H9 (cell line): ENCODE measurements around the gene SNORC. TPM values are rescaled to one million over a fixed set of nuclear protein-coding genes. Genes with fewer than 3 reads are reported as not detected.
A peak's percentile ranks its signal among the peaks of the same experiment; 100 is the strongest.

Source experiments
- DNase-seq: peaks from one replicate; pipeline ENCODE4 v3.0.0-alpha.2; 2017
- H2AFZ ChIP-seq: one replicate; pipeline ENCODE4 v1.6.1; 2013; ENCODE audit warnings: mild to moderate bottlenecking, low read length, control low read depth, moderate library complexity
- H2AK5ac ChIP-seq: 2 replicates; pipeline ENCODE4 v1.6.1; 2013; ENCODE audit warnings: low read length, control low read depth, mixed read lengths; ENCODE audit not compliant: insufficient read length
- H2BK120ac ChIP-seq: one replicate; pipeline ENCODE4 v1.6.1; 2013; ENCODE audit warnings: low read depth, mild to moderate bottlenecking, low read length, control low read depth, inconsistent platforms; ENCODE audit not compliant: poor library complexity, severe bottlenecking
- H2BK12ac ChIP-seq: 2 replicates; pipeline ENCODE4 v1.6.1; 2013; ENCODE audit warnings: low read length, control low read depth, mixed read lengths, low read depth; ENCODE audit not compliant: insufficient read length
- H2BK15ac ChIP-seq: 2 replicates; pipeline ENCODE4 v1.6.1; 2013; ENCODE audit warnings: low read depth, low read length, control low read depth
- H2BK20ac ChIP-seq: one replicate; pipeline ENCODE4 v1.6.1; 2013; ENCODE audit warnings: low read depth, mild to moderate bottlenecking, low read length, control low read depth, inconsistent platforms; ENCODE audit not compliant: poor library complexity, severe bottlenecking
- H2BK5ac ChIP-seq: 2 replicates; pipeline ENCODE4 v1.6.1; 2013; ENCODE audit warnings: low read length, control low read depth, mixed read lengths; ENCODE audit not compliant: insufficient read length
- H3K14ac ChIP-seq: 2 replicates; pipeline ENCODE4 v1.6.1; 2013; ENCODE audit warnings: low read length, control low read depth; ENCODE audit not compliant: insufficient read depth
- H3K18ac ChIP-seq: 2 replicates; pipeline ENCODE4 v1.6.1; 2013; ENCODE audit warnings: low read depth, mild to moderate bottlenecking, mixed read lengths, low read length, control low read depth; ENCODE audit not compliant: insufficient read length
- H3K23ac ChIP-seq: 2 replicates; pipeline ENCODE4 v1.6.1; 2013; ENCODE audit warnings: low read length, control low read depth, mixed read lengths, low read depth; ENCODE audit not compliant: insufficient read length
- H3K23me2 ChIP-seq: 2 replicates; pipeline ENCODE4 v1.6.1; 2013; ENCODE audit warnings: low read depth, mild to moderate bottlenecking, mixed read lengths, low read length, control low read depth; ENCODE audit not compliant: insufficient read length, poor library complexity, severe bottlenecking
- H3K27ac ChIP-seq: 2 replicates; pipeline ENCODE4 v1.5.1; 2013; ENCODE audit warnings: low read length, control low read depth, mixed read lengths, low read depth; ENCODE audit not compliant: insufficient read length
- H3K27me3 ChIP-seq: 2 replicates; pipeline ENCODE4 v1.6.1; 2013; ENCODE audit warnings: low read length, control low read depth, inconsistent platforms; ENCODE audit not compliant: insufficient read depth
- H3K4ac ChIP-seq: 2 replicates; pipeline ENCODE4 v1.6.1; 2013; ENCODE audit warnings: low read depth, mild to moderate bottlenecking, control low read depth, inconsistent platforms, low read length, moderate library complexity
- H3K4me1 ChIP-seq: 2 replicates; pipeline ENCODE4 v1.6.1; 2013; ENCODE audit warnings: low read length, control low read depth, inconsistent platforms; ENCODE audit not compliant: insufficient read depth
- H3K4me2 ChIP-seq: 2 replicates; pipeline ENCODE4 v1.6.1; 2013; ENCODE audit warnings: low read length, control low read depth, mixed read lengths; ENCODE audit not compliant: insufficient read length, insufficient read depth
- H3K56ac ChIP-seq: 2 replicates; pipeline ENCODE4 v1.6.1; 2013; ENCODE audit warnings: low read depth, mild to moderate bottlenecking, mixed read lengths, low read length, control low read depth; ENCODE audit not compliant: insufficient read length
- H3K79me1 ChIP-seq: 2 replicates; pipeline ENCODE4 v1.6.1; 2013; ENCODE audit warnings: low read depth, mild to moderate bottlenecking, moderate library complexity, low read length, control low read depth, inconsistent platforms; ENCODE audit not compliant: insufficient read depth, poor library complexity, severe bottlenecking
- H3K79me2 ChIP-seq: 2 replicates; pipeline ENCODE4 v1.6.1; 2013; ENCODE audit warnings: low read length, control low read depth, inconsistent platforms; ENCODE audit not compliant: insufficient read depth
- H3K9ac ChIP-seq: 2 replicates; pipeline ENCODE4 v1.6.1; 2013; ENCODE audit warnings: low read length, control low read depth, mixed read lengths; ENCODE audit not compliant: insufficient read length; ENCODE audit errors: extremely low read depth
- H3K9me3 ChIP-seq: one replicate; pipeline ENCODE4 v1.6.1; 2013; ENCODE audit warnings: low read depth, low read length, inconsistent platforms; ENCODE audit not compliant: control insufficient read depth
- H3T11ph ChIP-seq: one replicate; pipeline ENCODE4 v1.6.1; 2013; ENCODE audit warnings: mild to moderate bottlenecking, low read length, control low read depth, inconsistent platforms
- H4K20me1 ChIP-seq: one replicate; pipeline ENCODE4 v1.6.1; 2013; ENCODE audit not compliant: control insufficient read depth, insufficient read length, insufficient read depth
- H4K5ac ChIP-seq: 2 replicates; pipeline ENCODE4 v1.6.1; 2013; ENCODE audit warnings: low read depth, mild to moderate bottlenecking, mixed read lengths, low read length, control low read depth; ENCODE audit not compliant: insufficient read length
- H4K8ac ChIP-seq: replicated peaks from 2 replicates; pipeline ENCODE4 v1.6.1; 2013; ENCODE audit warnings: low read length, control low read depth, mixed read lengths, low read depth; ENCODE audit not compliant: insufficient read length
- H4K91ac ChIP-seq: 2 replicates; pipeline ENCODE4 v1.6.1; 2013; ENCODE audit warnings: low read depth, mild to moderate bottlenecking, moderate library complexity, mixed read lengths, low read length, control low read depth; ENCODE audit not compliant: insufficient read length
- H3K27ac Mint-ChIP-seq, 3 experiments: 2 replicates in 2 of 3; 3 replicates in 1 of 3; pipeline ENCODE4 v1.8.0; 2020 to 2021; ENCODE audit warnings: mixed read lengths in 3 of 3, mild to moderate bottlenecking in 1 of 3, moderate library complexity in 1 of 3
- H3K27me3 Mint-ChIP-seq: 2 replicates; pipeline ENCODE4 v1.8.0; 2021; ENCODE audit warnings: low read depth, mild to moderate bottlenecking, moderate library complexity, mixed read lengths
- H3K36me3 Mint-ChIP-seq, 3 experiments: 2 replicates in 2 of 3; 3 replicates in 1 of 3; pipeline ENCODE4 v1.8.0; 2020 to 2021; ENCODE audit warnings: low read depth in 3 of 3, mixed read lengths in 3 of 3; ENCODE audit not compliant: insufficient read depth in 1 of 3
- H3K4me1 Mint-ChIP-seq, 2 experiments: 2 replicates each; pipeline ENCODE4 v1.8.0; 2020; ENCODE audit warnings: mixed read lengths in 2 of 2
- H3K4me3 Mint-ChIP-seq, 2 experiments: 2 replicates in 1 of 2; 3 replicates in 1 of 2; pipeline ENCODE4 v1.8.0; 2020 to 2021; ENCODE audit warnings: mild to moderate bottlenecking in 2 of 2, mixed read lengths in 2 of 2, moderate library complexity in 1 of 2
- H3K9me3 Mint-ChIP-seq, 2 experiments: 2 replicates in 1 of 2; 3 replicates in 1 of 2; pipeline ENCODE4 v1.8.0; 2020; ENCODE audit warnings: mild to moderate bottlenecking in 2 of 2, mixed read lengths in 2 of 2, moderate library complexity in 1 of 2
- CTCF ChIP-seq: fragments of 200-600 bp; sonication (generic); conservative IDR thresholded peaks from 3 replicates; pipeline ENCODE4 v1.8.0; 2021; ENCODE audit warnings: antibody characterized with exemption, mild to moderate bottlenecking
- WGBS: extraction: QIAGEN DNeasy Blood & Tissue Kit; methylation state at CpG from one replicate; pipeline ENCODE4 v1.1.7; 2013; ENCODE audit warnings: missing lambda C conversion rate, low lambda C conversion rate, mixed read lengths; ENCODE audit not compliant: insufficient read length; ENCODE audit errors: extremely low coverage; 5-methylcytosine and 5-hydroxymethylcytosine counted together
- total RNA-seq: library from RNA; stranded (reverse); gene quantifications from 2 replicates; pipeline ENCODE4 v1.2.1, GENCODE V29; 2021

The SNORC gene
- total RNA-seq, 1 experiment from 2014 or later, result 1.1 TPM

GRCh38 chr2:232890896-232891601 lies 21.0 kb downstream of the SNORC start:
- H4K91ac ChIP-seq, result no peak overlapping the region
- no peak overlapping the region for H2AK5ac ChIP-seq
- peaks cover 19 to 23% of the 10 kb centered on the region in 2 experiments for H3K4me1 Mint-ChIP-seq
- H2BK5ac ChIP-seq, result no peak overlapping the region
- H2AFZ ChIP-seq, result no peak overlapping the region
- TF ChIP-seq CTCF, result no peak
- H3K27ac Mint-ChIP-seq, result peak overlapping the region in 2 of 3 experiments; percentile 25 to 76; a peak in 3 of 7 replicates
- no peak overlapping the region for H2BK12ac ChIP-seq
- no peak overlapping the region for H2BK15ac ChIP-seq
- H3K14ac ChIP-seq, result no peak overlapping the region
- peak overlapping the region; percentile 5 for H3K4me2 ChIP-seq
- no peak overlapping the region for H3K4ac ChIP-seq
- H3K23me2 ChIP-seq, result no peaks in the 10 kb centered on the region
- H3K27ac ChIP-seq, result no peak overlapping the region
- H3K23ac ChIP-seq, result no peak overlapping the region
- H3K9me3 Mint-ChIP-seq, result peaks cover 0 to 2% of the 10 kb centered on the region in 2 experiments; a peak in 2 of 5 replicates
- no peaks in the 10 kb centered on the region for H3K79me2 ChIP-seq
- WGBS, result no CpG with 5 or more reads among the region's 23 CpGs
- no peak overlapping the region for H3K56ac ChIP-seq
- no peak overlapping the region for H4K5ac ChIP-seq
- H3K18ac ChIP-seq, result no peak overlapping the region
- H4K20me1 ChIP-seq, result no peaks in the 10 kb centered on the region
- peaks cover 55% of the 10 kb centered on the region for H3K27me3 Mint-ChIP-seq
- DNase-seq, result peak; percentile 86
- no peak overlapping the region for H2BK20ac ChIP-seq
- H3K36me3 Mint-ChIP-seq, result no peaks in the 10 kb centered on the region; a peak in 1 of 7 replicates
- no peak overlapping the region for H2BK120ac ChIP-seq
- no peaks in the 10 kb centered on the region for H3K27me3 ChIP-seq
- H3K79me1 ChIP-seq, result no peaks in the 10 kb centered on the region
- no peaks in the 10 kb centered on the region; the same call in 1 of the 2 replicates for H3K4me1 ChIP-seq
- H3K4me3 Mint-ChIP-seq, result peak overlapping the region; percentile 40 to 45; a peak in 4 of 5 replicates
- H3K9me3 ChIP-seq, result no peaks in the 10 kb centered on the region
- no peak overlapping the region for H3K9ac ChIP-seq
- H3T11ph ChIP-seq, result no peak overlapping the region
- no peak overlapping the region for H4K8ac ChIP-seq
